Endothelial cell (in vitro differentiated cells): ENCODE results near the gene LIMD2. TPM values are rescaled to one million over a fixed set of nuclear protein-coding genes. Genes with fewer than 3 reads are reported as not detected.
A peak's percentile ranks its signal among the peaks of the same experiment; 100 is the strongest.

Source experiments
- DNase-seq: peaks from one replicate; pipeline ENCODE4 v3.0.0; 2021; ENCODE audit warnings: low spot score
- H3K27ac Mint-ChIP-seq: one replicate; pipeline ENCODE4 v1.8.0; 2021; ENCODE audit warnings: mixed read lengths, inconsistent platforms; ENCODE audit not compliant: unreplicated experiment
- H3K27me3 Mint-ChIP-seq: one replicate; pipeline ENCODE4 v1.8.0; 2021; ENCODE audit warnings: mild to moderate bottlenecking, moderate library complexity, mixed read lengths, inconsistent platforms; ENCODE audit not compliant: unreplicated experiment
- H3K36me3 Mint-ChIP-seq: one replicate; pipeline ENCODE4 v1.8.0; 2021; ENCODE audit warnings: mild to moderate bottlenecking, low read depth, mixed read lengths, inconsistent platforms; ENCODE audit not compliant: unreplicated experiment
- H3K4me1 Mint-ChIP-seq: one replicate; pipeline ENCODE4 v1.8.0; 2021; ENCODE audit warnings: mild to moderate bottlenecking, mixed read lengths, inconsistent platforms; ENCODE audit not compliant: unreplicated experiment
- H3K4me3 Mint-ChIP-seq: one replicate; pipeline ENCODE4 v1.8.0; 2021; ENCODE audit warnings: mild to moderate bottlenecking, mixed read lengths, inconsistent platforms; ENCODE audit not compliant: unreplicated experiment
- H3K9me3 Mint-ChIP-seq: one replicate; pipeline ENCODE4 v1.8.0; 2021; ENCODE audit warnings: mixed read lengths, inconsistent platforms; ENCODE audit not compliant: unreplicated experiment
- CTCF ChIP-seq: fragments of 200-600 bp; sonication (generic); IDR thresholded peaks from one replicate; pipeline ENCODE4 v1.5.0; 2021; ENCODE audit warnings: antibody characterized with exemption; ENCODE audit not compliant: unreplicated experiment
- long read RNA-seq: library from polyadenylated mRNA; unstranded; transcript quantifications from one replicate; pipeline ENCODE4 v2.0.0, GENCODE V29; 2020; ENCODE audit not compliant: unreplicated experiment
- total RNA-seq: library from RNA; stranded (reverse); fragmentation: NEBNext Ultra II Directional; extraction: Animal tissue kit (Norgen Biotek cat#: 25700); gene quantifications from one replicate; pipeline ENCODE4 v1.2.1, GENCODE V29; 2021; ENCODE audit not compliant: unreplicated experiment

LIMD2 gene
- 132 TPM for total RNA-seq
- long read RNA-seq, transcript LIMD2-201 (5 exons, 3,193 nt), result major isoform, 65 of 89 reads
- long read RNA-seq, transcript LIMD2-202 (5 exons, 756 nt), result minor isoform, 6 of 89 reads
- long read RNA-seq, partial matches to known transcripts, result 3 of 89 reads
- long read RNA-seq, other reads (novel, unspliced or antisense), result 8 of 89 reads

GRCh38 chr17:63699638-63700527 is at the start of gene LIMD2:
TSS of gene LIMD2 (minus strand) at chr17:63700125. CDS start at chr17:63699298, 827 bp downstream.
- TF ChIP-seq CTCF, result no peak
- H3K4me1 Mint-ChIP-seq, result peaks cover 38% of the 10 kb centered on the region
- peaks cover 25% of the 10 kb centered on the region for H3K36me3 Mint-ChIP-seq
- peak within 1 kb of the TSS; percentile 47 for H3K4me3 Mint-ChIP-seq
- H3K27me3 Mint-ChIP-seq, result peaks cover 29% of the 10 kb centered on the region
- DNase-seq, result peak; percentile 72
- H3K27ac Mint-ChIP-seq, result peak within 1 kb of the TSS; percentile 70
- H3K9me3 Mint-ChIP-seq, result no peaks in the 10 kb centered on the region

DNA sequence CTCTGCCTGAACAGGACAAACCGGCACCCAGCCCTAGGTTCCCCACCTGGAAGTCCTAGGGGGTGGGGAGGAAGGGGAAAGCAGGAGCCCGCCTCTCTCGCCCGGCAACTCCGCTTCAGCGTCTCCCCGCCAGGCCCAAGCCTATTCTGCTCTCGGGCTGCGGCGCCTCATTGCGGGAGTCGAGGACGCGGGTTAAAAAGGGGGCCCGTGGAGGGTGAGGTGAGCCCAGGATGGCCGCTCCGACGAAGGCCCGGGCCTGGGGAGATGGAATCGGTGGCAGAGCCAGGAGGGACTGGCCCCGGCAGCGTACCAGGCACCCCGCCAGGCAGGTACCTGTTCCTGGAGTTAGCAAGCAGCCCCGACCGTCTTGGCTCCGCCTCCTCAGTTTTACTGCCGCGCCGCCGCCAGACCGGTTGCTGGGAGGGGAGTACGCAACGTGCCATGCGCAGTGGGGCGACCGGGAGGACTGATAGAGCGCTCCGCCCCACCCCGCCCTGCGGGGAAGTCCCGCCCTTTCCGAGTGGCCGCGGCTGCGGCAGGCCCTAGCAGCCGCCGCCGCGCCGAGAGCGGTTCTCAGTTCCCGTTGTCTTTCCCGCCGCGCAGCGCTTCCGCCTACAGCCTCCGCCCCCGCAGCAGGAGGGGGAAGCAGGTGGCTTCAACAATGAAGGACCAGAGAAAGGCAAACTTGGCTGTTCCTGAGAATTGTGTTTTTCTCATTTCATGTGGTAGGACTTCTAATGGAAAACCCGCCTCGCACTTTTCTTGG is 41.7 kb upstream of the LIMD2 start, which contains the start of gene STRADA:
TSS of gene STRADA (minus strand) at position 392 of the 766 bp plus-strand sequence. CDS start 13,430 bp downstream, outside the sequence.
- Mint-ChIP-seq H3K36me3 (peaks cover 11% of the 10 kb centered on the region), H3K27me3 (peaks cover 1% of the 10 kb centered on the region), H3K4me3 (peak within 1 kb of the TSS; percentile 97), H3K4me1 (peaks cover 14% of the 10 kb centered on the region), H3K27ac (peak within 1 kb of the TSS; percentile 86), H3K9me3 (no peaks in the 10 kb centered on the region)
- DNase-seq, result peak; percentile 98
- TF ChIP-seq CTCF, result no peak

DNA sequence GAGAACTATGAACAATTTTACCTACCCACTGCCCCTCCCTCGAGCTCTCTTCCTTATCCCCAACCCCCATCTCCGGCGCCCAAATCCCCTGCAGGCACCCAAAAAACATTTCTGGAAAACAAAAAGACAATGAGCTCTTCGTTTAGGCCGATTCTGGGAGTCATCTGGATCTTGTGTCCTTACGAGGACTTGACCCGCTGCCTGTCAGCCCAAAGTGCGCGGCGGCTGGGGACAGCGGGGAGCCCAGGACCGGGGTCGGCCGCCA is 41.1 kb upstream of the LIMD2 start:
- Mint-ChIP-seq H3K4me3 (peak overlapping the region; percentile 97), H3K4me1 (peaks cover 14% of the 10 kb centered on the region), H3K27ac (peak overlapping the region; percentile 69), H3K36me3 (peaks cover 9% of the 10 kb centered on the region), H3K9me3 (no peaks in the 10 kb centered on the region), H3K27me3 (peaks cover 1% of the 10 kb centered on the region)
- no peak for DNase-seq
- no peak for TF ChIP-seq CTCF

- Mint-ChIP-seq H3K9me3 (no peaks in the 10 kb centered on the region), H3K27me3 (peaks cover 1% of the 10 kb centered on the region), H3K27ac (peak overlapping the region; percentile 73), H3K4me3 (peak overlapping the region; percentile 97), H3K4me1 (peaks cover 14% of the 10 kb centered on the region), H3K36me3 (peaks cover 7% of the 10 kb centered on the region)
- no peak for DNase-seq
- TF ChIP-seq CTCF, result no peak
These were observed 40.7 kb upstream of the LIMD2 start for GRCh38 chr17:63740464-63741142.
